ENCODE data around the gene SCGN. TPM values are rescaled to one million over a fixed set of nuclear protein-coding genes. Genes with fewer than 3 reads are reported as not detected.

SCGN gene
- total RNA-seq, 1 donor from 2014 or later = 47.1 TPM

Other genes starting within 250 kb of the SCGN start
- gene SLC17A4, start 102.5 kb downstream of the SCGN start, total RNA-seq (ENCODE audit: low replicate concordance) = 1.0 and 3.9 TPM in 2 replicates
- 0.85 and 1.2 TPM in 2 replicates for gene SLC17A1, start 179.8 kb downstream of the SCGN start, total RNA-seq (ENCODE audit: low replicate concordance)
- gene SLC17A3, start 222.0 kb downstream of the SCGN start, total RNA-seq (ENCODE audit: low replicate concordance) = 0.33 TPM in 1 of 2 replicates, not detected in the other

All from type B pancreatic cell (in vitro differentiated cells).